ENCODE measurements around the gene PRPH2. TPM values are rescaled to one million over a fixed set of nuclear protein-coding genes. Genes with fewer than 3 reads are reported as not detected.
"Not testable (repeated sequence)": the region's sequence is repeated elsewhere in the genome, so short reads cannot be mapped to it uniquely, and the experiment has no call there.

The PRPH2 gene
- polyA plus RNA-seq, 4 donors, result 0.92 to 1.1 TPM; not detected in 2

GRCh38 chr6:42745640-42746462 is 23.5 kb upstream of the PRPH2 start, which contains the start of gene TBCC:
Gene TBCC (minus strand): TSS chr6:42746103. CDS start chr6:42746073, 30 bp downstream.
- Histone ChIP-seq H3K27me3 (ENCODE audit: control insufficient read depth in 3 of 3, insufficient read depth in 3 of 3, low read length in 3 of 3) (no peaks in the 10 kb centered on the region), H3K9me3 (ENCODE audit: control insufficient read depth in 2 of 2, insufficient read depth in 1 of 2, low read depth in 1 of 2, low read length in 1 of 2) (no peaks in the 10 kb centered on the region), H3K27ac (ENCODE audit: low read depth in 1 of 3, low read length in 2 of 3) (peak within 1 kb of the TSS; percentile 87 to 97 (median 96)), H3K36me3 (ENCODE audit: control insufficient read depth in 3 of 3, insufficient read depth in 2 of 3, low read depth in 1 of 3, low read length in 3 of 3) (peaks cover 0 to 14% (median 0%) of the 10 kb centered on the region in 3 donors), H3K4me1 (ENCODE audit: control insufficient read depth in 3 of 3, insufficient read depth in 2 of 3, low read depth in 1 of 3, low read length in 2 of 3) (peaks cover 0 to 13% (median 0%) of the 10 kb centered on the region in 3 donors), H3K4me3 (ENCODE audit: low read depth in 1 of 3, low read length in 3 of 3) (peak within 1 kb of the TSS; percentile 79 to 99 (median 89))
- peak; percentile 98 to 99 for DNase-seq
- no peak for FAIRE-seq
- 0% methylated on average over 52 to 57 of the region's 57 CpGs for WGBS, 3 donors

DNA sequence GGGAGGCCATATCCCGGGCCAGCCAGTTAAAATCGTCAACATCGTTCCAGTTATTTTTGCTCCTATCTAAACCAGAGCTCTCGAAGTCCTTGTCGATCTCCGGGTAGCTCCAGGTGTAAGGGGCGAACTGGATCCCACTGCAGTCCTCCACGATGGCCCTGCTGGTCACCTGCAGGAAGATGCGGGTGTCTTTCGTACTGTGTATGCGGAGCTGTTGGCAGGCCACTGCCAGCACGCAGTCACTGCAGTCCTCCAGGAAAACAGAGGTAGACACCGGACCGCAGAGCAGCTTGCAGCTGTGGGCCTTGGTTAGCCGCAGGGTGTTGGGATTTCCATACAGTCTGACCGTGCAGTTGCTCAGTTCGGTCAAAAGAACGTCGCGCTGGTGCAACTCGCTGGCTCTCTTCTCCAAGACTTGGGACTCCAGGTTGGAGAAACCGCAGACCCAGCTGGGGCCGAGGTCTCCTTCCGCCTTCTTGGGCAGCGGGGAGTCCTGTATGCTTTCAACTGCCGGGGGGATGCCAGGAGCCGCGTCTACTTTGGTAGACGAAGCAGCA is 22.8 kb upstream of the PRPH2 start:
- Histone ChIP-seq H3K36me3 (ENCODE audit: control insufficient read depth in 3 of 3, insufficient read depth in 2 of 3, low read depth in 1 of 3, low read length in 3 of 3) (peaks cover 0 to 14% (median 0%) of the 10 kb centered on the region in 3 donors), H3K27me3 (ENCODE audit: control insufficient read depth in 3 of 3, insufficient read depth in 3 of 3, low read length in 3 of 3) (no peaks in the 10 kb centered on the region), H3K9me3 (ENCODE audit: control insufficient read depth in 2 of 2, insufficient read depth in 1 of 2, low read depth in 1 of 2, low read length in 1 of 2) (no peaks in the 10 kb centered on the region), H3K4me1 (ENCODE audit: control insufficient read depth in 3 of 3, insufficient read depth in 2 of 3, low read depth in 1 of 3, low read length in 2 of 3) (peaks cover 0 to 13% (median 0%) of the 10 kb centered on the region in 3 donors), H3K4me3 (ENCODE audit: low read depth in 1 of 3, low read length in 3 of 3) (peak overlapping the region; percentile 79 to 99 (median 89)), H3K27ac (ENCODE audit: low read depth in 1 of 3, low read length in 2 of 3) (peak overlapping the region; percentile 87 to 96 (median 94))
- DNase-seq (peak; percentile 41 to 66), FAIRE-seq (no peak)
- 0 to 2% (median 1%) methylated on average over 28 to 29 of the region's 29 CpGs for WGBS, 3 donors

GRCh38 chr6:42744351-42744893 is 22.0 kb upstream of the PRPH2 start:
- Histone ChIP-seq H3K27me3 (ENCODE audit: control insufficient read depth in 3 of 3, insufficient read depth in 3 of 3, low read length in 3 of 3) (no peaks in the 10 kb centered on the region), H3K4me1 (ENCODE audit: control insufficient read depth in 3 of 3, insufficient read depth in 2 of 3, low read depth in 1 of 3, low read length in 2 of 3) (peaks cover 0 to 13% (median 0%) of the 10 kb centered on the region in 3 donors), H3K9me3 (ENCODE audit: control insufficient read depth in 2 of 2, insufficient read depth in 1 of 2, low read depth in 1 of 2, low read length in 1 of 2) (no peaks in the 10 kb centered on the region), H3K36me3 (ENCODE audit: control insufficient read depth in 3 of 3, insufficient read depth in 2 of 3, low read depth in 1 of 3, low read length in 3 of 3) (peaks cover 0 to 14% (median 0%) of the 10 kb centered on the region in 3 donors), H3K4me3 (ENCODE audit: low read depth in 1 of 3, low read length in 3 of 3) (peak overlapping the region; percentile 79 to 99 (median 89)), H3K27ac (ENCODE audit: low read depth in 1 of 3, low read length in 2 of 3) (peak overlapping the region in 1 of 3 donors; percentile 94)
- FAIRE-seq, result no peak
- peak in 1 of 2 donors; percentile 25 for DNase-seq
- WGBS, 3 donors, result 34 to 58% (median 49%) methylated on average over 21 of the region's 21 CpGs

DNA sequence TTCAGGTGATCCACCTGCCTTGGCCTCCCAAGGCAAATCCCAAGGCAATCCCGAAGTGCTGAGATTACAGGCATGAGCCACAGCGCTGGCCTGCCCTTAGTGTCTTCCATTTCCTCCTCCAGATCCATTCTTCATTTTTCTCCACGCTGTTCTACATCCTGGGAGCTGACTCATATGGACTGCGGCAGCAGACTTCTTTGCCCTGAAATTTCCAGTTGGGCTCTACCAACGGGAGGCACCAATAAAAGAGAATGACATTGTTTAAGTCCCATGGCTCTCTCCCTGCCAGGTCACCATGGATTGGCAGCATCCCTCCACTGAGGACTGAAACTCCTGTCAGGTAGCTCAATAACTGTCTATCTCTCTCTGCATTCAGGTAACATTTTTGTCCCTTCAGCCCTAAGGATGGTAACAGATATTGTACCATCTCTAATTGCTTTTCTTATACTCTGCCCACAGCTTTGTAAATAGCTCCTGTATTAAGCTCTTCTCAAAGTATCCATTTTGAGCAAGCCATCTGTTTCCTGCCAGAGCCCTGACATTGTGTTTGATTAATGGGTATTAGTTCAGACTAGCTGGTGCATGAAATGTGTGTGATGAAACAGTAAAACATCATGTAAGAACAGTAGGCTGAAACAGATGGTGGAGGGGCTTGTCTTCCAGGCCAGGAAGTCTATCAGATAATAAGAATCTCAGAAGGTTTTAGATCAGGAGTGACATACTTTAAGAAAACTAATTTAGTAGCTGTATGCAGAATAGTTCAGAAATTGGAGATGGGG is 19.9 kb upstream of the PRPH2 start:
- no peak overlapping the region for H3K4me3 ChIP-seq (ENCODE audit: low read depth in 1 of 3, low read length in 3 of 3)
- H3K4me1 ChIP-seq (ENCODE audit: control insufficient read depth in 3 of 3, insufficient read depth in 2 of 3, low read depth in 1 of 3, low read length in 2 of 3), result peaks cover 0 to 2% (median 0%) of the 10 kb centered on the region in 3 donors
- no peak overlapping the region for H3K27ac ChIP-seq (ENCODE audit: low read depth in 1 of 3, low read length in 2 of 3)
- WGBS, 3 donors, result 65 to 75% (median 72%) methylated on average over 5 of the region's 5 CpGs
- FAIRE-seq, result no peak
- peaks cover 0 to 14% (median 0%) of the 10 kb centered on the region in 3 donors for H3K36me3 ChIP-seq (ENCODE audit: control insufficient read depth in 3 of 3, insufficient read depth in 2 of 3, low read depth in 1 of 3, low read length in 3 of 3)
- peaks cover 0 to 3% (median 0%) of the 10 kb centered on the region in 3 donors for H3K27me3 ChIP-seq (ENCODE audit: control insufficient read depth in 3 of 3, insufficient read depth in 3 of 3, low read length in 3 of 3)
- no peak for DNase-seq
- no peaks in the 10 kb centered on the region for H3K9me3 ChIP-seq (ENCODE audit: control insufficient read depth in 2 of 2, insufficient read depth in 1 of 2, low read depth in 1 of 2, low read length in 1 of 2)

GRCh38 chr6:42740725-42741124 is 18.3 kb upstream of the PRPH2 start:
- Histone ChIP-seq H3K4me1 (ENCODE audit: control insufficient read depth in 3 of 3, insufficient read depth in 2 of 3, low read depth in 1 of 3, low read length in 2 of 3) (peaks cover 0 to 2% (median 0%) of the 10 kb centered on the region in 3 donors), H3K4me3 (ENCODE audit: low read depth in 1 of 3, low read length in 3 of 3) (no peak overlapping the region), H3K36me3 (ENCODE audit: control insufficient read depth in 3 of 3, insufficient read depth in 2 of 3, low read depth in 1 of 3, low read length in 3 of 3) (peaks cover 0 to 14% (median 0%) of the 10 kb centered on the region in 3 donors), H3K27me3 (ENCODE audit: control insufficient read depth in 3 of 3, insufficient read depth in 3 of 3, low read length in 3 of 3) (peaks cover 0 to 3% (median 0%) of the 10 kb centered on the region in 3 donors), H3K27ac (ENCODE audit: low read depth in 1 of 3, low read length in 2 of 3) (no peak overlapping the region), H3K9me3 (ENCODE audit: control insufficient read depth in 2 of 2, insufficient read depth in 1 of 2, low read depth in 1 of 2, low read length in 1 of 2) (no peaks in the 10 kb centered on the region)
- DNase-seq (no peak), FAIRE-seq (no peak)
- 53 to 72% (median 61%) methylated on average over 3 of the region's 3 CpGs for WGBS, 3 donors

GRCh38 chr6:42735976-42736375 is 13.6 kb upstream of the PRPH2 start:
- Histone ChIP-seq H3K27ac (ENCODE audit: low read depth in 1 of 3, low read length in 2 of 3) (no peak overlapping the region), H3K4me1 (ENCODE audit: control insufficient read depth in 3 of 3, insufficient read depth in 2 of 3, low read depth in 1 of 3, low read length in 2 of 3) (no peaks in the 10 kb centered on the region), H3K36me3 (ENCODE audit: control insufficient read depth in 3 of 3, insufficient read depth in 2 of 3, low read depth in 1 of 3, low read length in 3 of 3) (no peaks in the 10 kb centered on the region), H3K27me3 (ENCODE audit: control insufficient read depth in 3 of 3, insufficient read depth in 3 of 3, low read length in 3 of 3) (peaks cover 0 to 3% (median 0%) of the 10 kb centered on the region in 3 donors), H3K9me3 (ENCODE audit: control insufficient read depth in 2 of 2, insufficient read depth in 1 of 2, low read depth in 1 of 2, low read length in 1 of 2) (peaks cover 0 to 10% of the 10 kb centered on the region in 2 donors), H3K4me3 (ENCODE audit: low read depth in 1 of 3, low read length in 3 of 3) (no peak overlapping the region)
- WGBS, 3 donors, result 92 to 97% (median 96%) methylated on average over 3 of the region's 3 CpGs
- no peak for FAIRE-seq
- DNase-seq, result no peak

- H3K27me3 ChIP-seq (ENCODE audit: control insufficient read depth in 3 of 3, insufficient read depth in 3 of 3, low read length in 3 of 3); DNase-seq; H3K4me3 ChIP-seq (ENCODE audit: low read depth in 1 of 3, low read length in 3 of 3); FAIRE-seq; H3K27ac ChIP-seq (ENCODE audit: low read depth in 1 of 3, low read length in 2 of 3); H3K9me3 ChIP-seq (ENCODE audit: control insufficient read depth in 2 of 2, insufficient read depth in 1 of 2, low read depth in 1 of 2, low read length in 1 of 2); H3K4me1 ChIP-seq (ENCODE audit: control insufficient read depth in 3 of 3, insufficient read depth in 2 of 3, low read depth in 1 of 3, low read length in 2 of 3); H3K36me3 ChIP-seq (ENCODE audit: control insufficient read depth in 3 of 3, insufficient read depth in 2 of 3, low read depth in 1 of 3, low read length in 3 of 3): not testable (repeated sequence)
- 76 to 89% (median 83%) methylated on average over 13 of the region's 13 CpGs for WGBS, 3 donors
Measured at GRCh38 chr6:42733867-42734481, 11.6 kb upstream of the PRPH2 start.
